ENCODE measurements around the gene FTH1.
A peak's percentile ranks its signal among the peaks of the same experiment; 100 is the strongest.

The FTH1 gene

DNA sequence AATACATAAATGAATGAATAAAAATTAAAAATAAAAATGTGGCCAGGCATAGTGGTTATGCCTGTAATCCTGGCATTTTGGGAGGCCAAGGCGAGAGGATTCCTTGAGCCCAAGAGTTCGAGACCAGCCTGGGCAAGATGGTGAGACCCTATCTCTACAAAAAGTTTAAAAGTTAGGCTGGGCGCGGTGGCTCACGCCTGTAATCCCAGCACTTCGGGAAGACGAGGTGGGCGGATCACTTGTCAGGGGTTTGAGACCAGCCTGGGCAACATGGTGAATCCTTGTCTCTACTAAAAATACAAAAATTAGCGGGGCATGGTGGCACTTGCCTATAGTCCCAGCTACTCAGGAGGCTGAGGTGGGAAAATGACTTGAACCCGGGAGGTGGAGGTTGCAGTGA is 27.0 kb downstream of the FTH1 start:
- H3K4me3 ChIP-seq (ENCODE audit: low read depth, low read length) = no peak overlapping the region

GRCh38 chr11:61935861-61936260 is 31.6 kb downstream of the FTH1 start:
- Histone ChIP-seq H3K27me3 (ENCODE audit: control insufficient read depth, insufficient read depth, low read length) (no peaks in the 10 kb centered on the region), H3K4me1 (ENCODE audit: control insufficient read depth, insufficient read depth, low read length) (no peaks in the 10 kb centered on the region), H3K9ac (ENCODE audit: low read length) (no peak overlapping the region), H3K4me3 (ENCODE audit: low read depth, low read length) (no peak overlapping the region), H3K9me3 (ENCODE audit: control insufficient read depth, insufficient read depth, low read depth, low read length) (peaks cover 10% of the 10 kb centered on the region), H3K36me3 (ENCODE audit: control insufficient read depth, insufficient read depth, low read length) (no peaks in the 10 kb centered on the region), H3K27ac (ENCODE audit: low read depth, low read length) (no peak overlapping the region)

More for the DNA sequence above, 27.0 kb downstream of the FTH1 start:
- no peak overlapping the region for H3K9ac ChIP-seq (ENCODE audit: low read length)
- H3K27me3 ChIP-seq (ENCODE audit: control insufficient read depth, insufficient read depth, low read length) = no peaks in the 10 kb centered on the region
- no peak overlapping the region for H3K27ac ChIP-seq (ENCODE audit: low read depth, low read length)
- H3K9me3 ChIP-seq (ENCODE audit: control insufficient read depth, insufficient read depth, low read depth, low read length) = peaks cover 3% of the 10 kb centered on the region; the same call in 1 of the 2 replicates
- no peaks in the 10 kb centered on the region for H3K36me3 ChIP-seq (ENCODE audit: control insufficient read depth, insufficient read depth, low read length)
- no peaks in the 10 kb centered on the region for H3K4me1 ChIP-seq (ENCODE audit: control insufficient read depth, insufficient read depth, low read length)

- H3K9ac ChIP-seq (ENCODE audit: low read length) = no peak overlapping the region
- H3K9me3 ChIP-seq (ENCODE audit: control insufficient read depth, insufficient read depth, low read depth, low read length) = peaks cover 7% of the 10 kb centered on the region; the same call in 1 of the 2 replicates
- H3K4me3 ChIP-seq (ENCODE audit: low read depth, low read length) = no peak overlapping the region
- no peak overlapping the region for H3K27ac ChIP-seq (ENCODE audit: low read depth, low read length)
- no peaks in the 10 kb centered on the region for H3K36me3 ChIP-seq (ENCODE audit: control insufficient read depth, insufficient read depth, low read length)
- H3K27me3 ChIP-seq (ENCODE audit: control insufficient read depth, insufficient read depth, low read length) = no peaks in the 10 kb centered on the region
- no peaks in the 10 kb centered on the region for H3K4me1 ChIP-seq (ENCODE audit: control insufficient read depth, insufficient read depth, low read length)
Observed at GRCh38 chr11:61930933-61931332, 36.5 kb downstream of the FTH1 start.

DNA sequence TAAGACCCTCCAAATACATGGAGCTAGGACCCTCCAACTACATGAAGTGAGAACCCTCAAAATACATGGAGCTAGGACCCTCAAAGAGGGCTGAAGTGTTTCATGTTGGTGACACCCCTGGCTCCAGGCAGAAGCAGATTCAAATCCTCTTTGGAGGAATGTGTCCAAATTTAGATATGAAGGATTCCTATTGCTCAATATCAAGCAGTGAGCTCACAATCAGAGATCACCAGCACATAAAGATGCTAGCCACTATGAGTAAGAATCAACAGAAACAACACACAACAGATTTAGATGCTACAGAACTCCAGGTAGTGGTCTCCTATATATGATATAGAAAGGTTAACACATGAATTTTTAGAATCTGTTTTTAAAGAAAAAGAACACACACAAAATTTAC is 38.8 kb downstream of the FTH1 start:
- Histone ChIP-seq H3K27me3 (ENCODE audit: control insufficient read depth, insufficient read depth, low read length) (no peaks in the 10 kb centered on the region), H3K4me3 (ENCODE audit: low read depth, low read length) (no peak overlapping the region), H3K9ac (ENCODE audit: low read length) (no peak overlapping the region), H3K4me1 (ENCODE audit: control insufficient read depth, insufficient read depth, low read length) (peaks cover 12% of the 10 kb centered on the region), H3K27ac (ENCODE audit: low read depth, low read length) (no peak overlapping the region), H3K36me3 (ENCODE audit: control insufficient read depth, insufficient read depth, low read length) (no peaks in the 10 kb centered on the region), H3K9me3 (ENCODE audit: control insufficient read depth, insufficient read depth, low read depth, low read length) (peaks cover 7% of the 10 kb centered on the region; the same call in 1 of the 2 replicates)

DNA sequence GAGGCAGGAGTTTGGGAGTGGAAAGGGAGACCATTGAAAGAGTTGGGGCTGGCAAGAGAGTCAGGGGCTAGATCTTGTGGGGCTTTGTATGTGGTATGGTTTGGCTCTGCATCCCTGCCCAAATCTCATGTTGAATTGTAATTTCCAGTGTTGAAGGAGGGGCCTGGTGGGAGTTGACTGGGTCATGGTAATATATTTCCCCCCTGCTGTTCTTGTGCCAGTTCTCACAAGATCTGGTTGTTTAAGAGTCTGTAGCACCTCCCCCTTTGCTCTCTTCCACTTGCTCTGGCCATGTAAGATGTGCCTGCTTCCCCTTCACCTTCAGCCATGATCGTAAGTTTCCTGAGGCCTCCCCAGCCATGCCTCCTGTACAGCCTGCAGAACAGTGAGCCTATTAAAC is 39.9 kb downstream of the FTH1 start:
- Histone ChIP-seq H3K27ac (ENCODE audit: low read depth, low read length) (no peak overlapping the region), H3K9ac (ENCODE audit: low read length) (no peak overlapping the region), H3K9me3 (ENCODE audit: control insufficient read depth, insufficient read depth, low read depth, low read length) (no peaks in the 10 kb centered on the region), H3K4me1 (ENCODE audit: control insufficient read depth, insufficient read depth, low read length) (peaks cover 22% of the 10 kb centered on the region), H3K27me3 (ENCODE audit: control insufficient read depth, insufficient read depth, low read length) (no peaks in the 10 kb centered on the region), H3K4me3 (ENCODE audit: low read depth, low read length) (no peak overlapping the region), H3K36me3 (ENCODE audit: control insufficient read depth, insufficient read depth, low read length) (no peaks in the 10 kb centered on the region)

DNA sequence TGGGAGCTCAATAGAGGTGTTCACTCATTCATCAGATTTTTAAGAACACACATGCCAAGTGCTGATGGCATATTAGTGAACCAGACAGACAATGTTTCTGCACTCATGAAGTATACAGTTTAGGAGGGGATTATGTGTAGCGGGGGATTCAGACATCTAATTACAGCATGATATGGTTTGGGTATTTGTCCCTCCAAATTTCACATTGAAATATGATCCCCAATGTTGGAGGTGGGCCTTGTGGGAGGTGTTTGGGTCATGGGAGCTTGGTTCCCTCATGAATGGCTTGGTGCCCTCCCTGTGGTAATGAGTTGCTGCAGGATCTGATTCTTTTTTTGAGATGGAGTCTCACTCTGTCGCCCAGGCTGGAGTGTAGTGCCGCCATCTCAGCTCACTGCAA is 41.2 kb downstream of the FTH1 start:
- no peaks in the 10 kb centered on the region for H3K36me3 ChIP-seq (ENCODE audit: control insufficient read depth, insufficient read depth, low read length)
- no peak overlapping the region for H3K9ac ChIP-seq (ENCODE audit: low read length)
- H3K4me1 ChIP-seq (ENCODE audit: control insufficient read depth, insufficient read depth, low read length) = peaks cover 22% of the 10 kb centered on the region
- H3K9me3 ChIP-seq (ENCODE audit: control insufficient read depth, insufficient read depth, low read depth, low read length) = no peaks in the 10 kb centered on the region
- H3K27ac ChIP-seq (ENCODE audit: low read depth, low read length) = no peak overlapping the region
- H3K27me3 ChIP-seq (ENCODE audit: control insufficient read depth, insufficient read depth, low read length) = no peaks in the 10 kb centered on the region
- H3K4me3 ChIP-seq (ENCODE audit: low read depth, low read length) = no peak overlapping the region

DNA sequence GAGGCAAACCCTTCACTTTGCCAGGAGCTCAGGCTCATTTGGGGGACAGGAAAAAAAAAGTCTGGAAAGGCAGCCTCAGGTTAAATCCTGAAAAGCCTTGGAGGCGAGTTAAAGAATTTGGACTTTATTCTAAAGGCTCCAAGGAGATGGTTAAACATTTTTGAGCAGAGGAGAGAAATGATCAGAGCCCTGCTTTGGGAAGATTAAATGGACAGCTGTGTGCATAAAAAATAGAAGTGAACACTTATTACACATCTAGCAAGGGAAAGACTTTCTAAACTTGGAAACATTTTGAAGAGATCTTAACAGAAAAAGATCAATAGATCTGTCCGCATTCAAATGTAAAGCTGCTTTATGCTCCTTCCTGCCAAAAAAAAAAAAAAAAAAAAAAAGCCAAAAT is 41.7 kb downstream of the FTH1 start:
- no peaks in the 10 kb centered on the region for H3K36me3 ChIP-seq (ENCODE audit: control insufficient read depth, insufficient read depth, low read length)
- no peak overlapping the region for H3K4me3 ChIP-seq (ENCODE audit: low read depth, low read length)

DNA sequence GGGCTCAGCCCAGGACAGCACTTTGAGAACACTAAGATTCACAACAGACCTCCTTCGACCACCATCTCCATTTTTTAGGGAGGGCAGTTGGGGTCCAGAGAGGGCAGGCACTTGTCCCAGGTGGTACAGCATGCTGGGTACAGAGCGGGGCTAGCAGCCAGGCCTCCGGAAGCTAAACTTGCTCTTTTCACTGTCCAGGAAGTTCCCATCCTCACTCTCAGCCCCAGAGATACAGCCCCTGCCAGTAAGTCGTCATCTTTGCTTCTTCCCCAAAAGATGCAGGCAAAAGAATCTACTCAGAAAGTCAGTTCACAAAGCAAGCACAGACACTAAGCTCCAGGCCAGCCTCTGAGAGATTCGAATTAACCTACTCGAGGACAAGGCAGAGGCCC is 43.4 kb downstream of the FTH1 start:
- no peaks in the 10 kb centered on the region for H3K9me3 ChIP-seq (ENCODE audit: control insufficient read depth, insufficient read depth, low read depth, low read length)
- H3K4me1 ChIP-seq (ENCODE audit: control insufficient read depth, insufficient read depth, low read length) = peaks cover 28% of the 10 kb centered on the region
- H3K27ac ChIP-seq (ENCODE audit: low read depth, low read length) = peak overlapping the region; percentile 2; the same call in 1 of the 2 replicates
- H3K36me3 ChIP-seq (ENCODE audit: control insufficient read depth, insufficient read depth, low read length) = no peaks in the 10 kb centered on the region
- peak overlapping the region; percentile 0 for H3K9ac ChIP-seq (ENCODE audit: low read length)
- peaks cover 6% of the 10 kb centered on the region; the same call in 1 of the 2 replicates for H3K27me3 ChIP-seq (ENCODE audit: control insufficient read depth, insufficient read depth, low read length)
- H3K4me3 ChIP-seq (ENCODE audit: low read depth, low read length) = no peak overlapping the region

More for the DNA sequence above, 41.7 kb downstream of the FTH1 start:
- Histone ChIP-seq H3K27ac (ENCODE audit: low read depth, low read length) (no peak overlapping the region), H3K9me3 (ENCODE audit: control insufficient read depth, insufficient read depth, low read depth, low read length) (no peaks in the 10 kb centered on the region), H3K9ac (ENCODE audit: low read length) (no peak overlapping the region), H3K27me3 (ENCODE audit: control insufficient read depth, insufficient read depth, low read length) (no peaks in the 10 kb centered on the region), H3K4me1 (ENCODE audit: control insufficient read depth, insufficient read depth, low read length) (peaks cover 22% of the 10 kb centered on the region)

GRCh38 chr11:61923166-61924063 is 44.0 kb downstream of the FTH1 start:
- H3K9ac ChIP-seq (ENCODE audit: low read length) = peak overlapping the region; percentile 0
- no peaks in the 10 kb centered on the region for H3K9me3 ChIP-seq (ENCODE audit: control insufficient read depth, insufficient read depth, low read depth, low read length)
- H3K4me1 ChIP-seq (ENCODE audit: control insufficient read depth, insufficient read depth, low read length) = peaks cover 28% of the 10 kb centered on the region
- H3K27me3 ChIP-seq (ENCODE audit: control insufficient read depth, insufficient read depth, low read length) = peaks cover 11% of the 10 kb centered on the region
- no peaks in the 10 kb centered on the region for H3K36me3 ChIP-seq (ENCODE audit: control insufficient read depth, insufficient read depth, low read length)
- H3K4me3 ChIP-seq (ENCODE audit: low read depth, low read length) = no peak overlapping the region
- H3K27ac ChIP-seq (ENCODE audit: low read depth, low read length) = peak overlapping the region; percentile 2; the same call in 1 of the 2 replicates

- H3K9me3 ChIP-seq (ENCODE audit: control insufficient read depth, insufficient read depth, low read depth, low read length) = no peaks in the 10 kb centered on the region
- no peak overlapping the region for H3K27ac ChIP-seq (ENCODE audit: low read depth, low read length)
- H3K4me1 ChIP-seq (ENCODE audit: control insufficient read depth, insufficient read depth, low read length) = peaks cover 35% of the 10 kb centered on the region
- H3K36me3 ChIP-seq (ENCODE audit: control insufficient read depth, insufficient read depth, low read length) = no peaks in the 10 kb centered on the region
- H3K9ac ChIP-seq (ENCODE audit: low read length) = no peak overlapping the region
- H3K4me3 ChIP-seq (ENCODE audit: low read depth, low read length) = no peak overlapping the region
- peaks cover 19% of the 10 kb centered on the region for H3K27me3 ChIP-seq (ENCODE audit: control insufficient read depth, insufficient read depth, low read length)
Observed at GRCh38 chr11:61922539-61922938, 44.9 kb downstream of the FTH1 start.

- Histone ChIP-seq H3K4me3 (ENCODE audit: low read depth, low read length) (no peak overlapping the region), H3K4me1 (ENCODE audit: control insufficient read depth, insufficient read depth, low read length) (peaks cover 38% of the 10 kb centered on the region), H3K27ac (ENCODE audit: low read depth, low read length) (no peak overlapping the region), H3K36me3 (ENCODE audit: control insufficient read depth, insufficient read depth, low read length) (no peaks in the 10 kb centered on the region), H3K9me3 (ENCODE audit: control insufficient read depth, insufficient read depth, low read depth, low read length) (no peaks in the 10 kb centered on the region), H3K9ac (ENCODE audit: low read length) (no peak overlapping the region), H3K27me3 (ENCODE audit: control insufficient read depth, insufficient read depth, low read length) (peaks cover 28% of the 10 kb centered on the region)
Observed at GRCh38 chr11:61921446-61921845, 46.0 kb downstream of the FTH1 start.
